Stimulated activated effector memory CD8-positive, alpha-beta T cell treated with anti-CD3 and anti-CD28 coated beads, Interleukin-12 subunit alpha, Interleukin-12 subunit beta, amount 100 ng/mL, for 72 hours (primary cell): ENCODE data around the gene ECI1.
"Not testable (repeated sequence)": the region's sequence is repeated elsewhere in the genome, so short reads cannot be mapped to it uniquely, and the experiment has no call there.

Experiments
- ATAC-seq: fragments of 150-1000 bp; cut with Tn5 transposase; 2 replicates; pipeline ENCODE4 v1.10.0; 2021
- DNase-seq, 2 donors: peaks; one replicate each; pipeline ENCODE4 v3.0.0; 2021 to 2022; ENCODE audit warnings: low spot score in 2 of 2
- H3K27ac Mint-ChIP-seq: one replicate; pipeline ENCODE4 v1.8.0; 2022; ENCODE audit warnings: mild to moderate bottlenecking, mixed read lengths
- H3K36me3 Mint-ChIP-seq: one replicate; pipeline ENCODE4 v1.8.0; 2022; ENCODE audit warnings: mild to moderate bottlenecking, mixed read lengths
- H3K4me1 Mint-ChIP-seq: one replicate; pipeline ENCODE4 v1.8.0; 2022; ENCODE audit warnings: mixed read lengths
- H3K4me3 Mint-ChIP-seq: one replicate; pipeline ENCODE4 v1.8.0; 2022; ENCODE audit warnings: mild to moderate bottlenecking, mixed read lengths
- H3K9me3 Mint-ChIP-seq: one replicate; pipeline ENCODE4 v1.8.0; 2022; ENCODE audit warnings: mixed read lengths

The ECI1 gene

GRCh38 chr16:2244926-2245795 is 6.2 kb downstream of the ECI1 start:
- peaks cover 51% of the 10 kb centered on the region for H3K36me3 Mint-ChIP-seq
- no peaks in the 10 kb centered on the region for H3K9me3 Mint-ChIP-seq
- no peak for ATAC-seq
- H3K4me3 Mint-ChIP-seq: no peak overlapping the region
- H3K27ac Mint-ChIP-seq: no peak overlapping the region
- no peak for DNase-seq
- no peaks in the 10 kb centered on the region for H3K4me1 Mint-ChIP-seq

- Mint-ChIP-seq H3K9me3 (no peaks in the 10 kb centered on the region), H3K27ac (no peak overlapping the region), H3K36me3 (peaks cover 54% of the 10 kb centered on the region), H3K4me1 (no peaks in the 10 kb centered on the region), H3K4me3 (no peak overlapping the region)
- DNase-seq: no peak
- ATAC-seq: no peak
Measured at GRCh38 chr16:2244301-2244700, 7.1 kb downstream of the ECI1 start.

DNA sequence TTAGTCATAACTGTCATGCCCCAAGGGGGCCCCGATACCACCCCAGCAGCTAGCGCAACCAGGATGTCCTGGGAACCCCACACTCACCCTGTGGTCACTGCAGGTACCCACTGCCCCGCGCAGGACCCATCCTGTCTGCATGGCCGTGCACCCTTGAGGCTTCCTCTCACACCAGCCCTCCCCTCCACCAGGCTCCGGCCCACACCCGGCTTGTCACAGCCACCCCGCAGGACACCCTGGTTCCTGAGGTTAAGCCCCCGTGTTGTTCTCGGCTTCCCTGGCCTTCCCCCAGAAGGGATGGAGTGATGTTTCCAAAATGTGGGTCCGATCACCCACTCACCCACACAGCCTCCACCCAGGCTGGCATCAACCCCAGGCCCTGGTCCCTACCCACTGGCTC is 7.6 kb downstream of the ECI1 start:
- Mint-ChIP-seq H3K27ac (no peak overlapping the region), H3K9me3 (no peaks in the 10 kb centered on the region), H3K4me1 (no peaks in the 10 kb centered on the region), H3K4me3 (no peak overlapping the region), H3K36me3 (peaks cover 48% of the 10 kb centered on the region)
- no peak for DNase-seq
- no peak for ATAC-seq

- Mint-ChIP-seq H3K27ac (no peak overlapping the region), H3K9me3 (no peaks in the 10 kb centered on the region), H3K4me3 (no peak overlapping the region), H3K4me1 (no peaks in the 10 kb centered on the region), H3K36me3 (peaks cover 45% of the 10 kb centered on the region)
- DNase-seq: no peak
- no peak for ATAC-seq
Measured at GRCh38 chr16:2243031-2243528, 8.3 kb downstream of the ECI1 start.

- DNase-seq: no peak
- ATAC-seq: no peak
- H3K4me3 Mint-ChIP-seq: no peak overlapping the region
- no peaks in the 10 kb centered on the region for H3K9me3 Mint-ChIP-seq
- H3K27ac Mint-ChIP-seq: peak overlapping the region; percentile 26
- no peaks in the 10 kb centered on the region for H3K4me1 Mint-ChIP-seq
- H3K36me3 Mint-ChIP-seq: peaks cover 40% of the 10 kb centered on the region
Measured at GRCh38 chr16:2242598-2242997, 8.8 kb downstream of the ECI1 start.

DNA sequence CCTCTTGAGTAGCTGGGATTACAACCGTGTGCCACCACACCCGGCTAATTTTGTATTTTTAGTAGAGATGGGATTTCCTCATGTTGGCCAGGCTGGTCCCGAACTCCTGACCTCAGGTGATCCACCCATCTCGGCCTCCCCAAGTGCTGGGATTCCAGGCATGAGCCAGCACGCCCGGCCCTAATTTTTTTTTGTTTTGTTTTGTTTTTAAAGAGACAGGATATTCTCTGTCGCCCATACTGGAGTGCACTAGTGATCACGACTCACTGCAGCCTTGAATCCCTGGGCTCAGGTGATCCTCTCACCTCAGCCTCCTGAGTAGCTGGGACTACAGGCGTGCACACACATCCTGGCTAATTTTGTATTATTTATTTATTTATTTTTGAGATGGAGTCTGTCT is 11.1 kb downstream of the ECI1 start:
- not testable (repeated sequence) for ATAC-seq, H3K9me3 Mint-ChIP-seq, DNase-seq, H3K4me3 Mint-ChIP-seq, H3K4me1 Mint-ChIP-seq, H3K27ac Mint-ChIP-seq
- H3K36me3 Mint-ChIP-seq: peaks cover 25% of the 10 kb centered on the region

- ATAC-seq (no peak), DNase-seq (no peak)
- Mint-ChIP-seq H3K9me3 (no peaks in the 10 kb centered on the region), H3K27ac (no peak overlapping the region), H3K4me3 (no peak overlapping the region), H3K4me1 (no peaks in the 10 kb centered on the region), H3K36me3 (peaks cover 28% of the 10 kb centered on the region)
Measured at GRCh38 chr16:2238838-2239675, 12.3 kb downstream of the ECI1 start.

DNA sequence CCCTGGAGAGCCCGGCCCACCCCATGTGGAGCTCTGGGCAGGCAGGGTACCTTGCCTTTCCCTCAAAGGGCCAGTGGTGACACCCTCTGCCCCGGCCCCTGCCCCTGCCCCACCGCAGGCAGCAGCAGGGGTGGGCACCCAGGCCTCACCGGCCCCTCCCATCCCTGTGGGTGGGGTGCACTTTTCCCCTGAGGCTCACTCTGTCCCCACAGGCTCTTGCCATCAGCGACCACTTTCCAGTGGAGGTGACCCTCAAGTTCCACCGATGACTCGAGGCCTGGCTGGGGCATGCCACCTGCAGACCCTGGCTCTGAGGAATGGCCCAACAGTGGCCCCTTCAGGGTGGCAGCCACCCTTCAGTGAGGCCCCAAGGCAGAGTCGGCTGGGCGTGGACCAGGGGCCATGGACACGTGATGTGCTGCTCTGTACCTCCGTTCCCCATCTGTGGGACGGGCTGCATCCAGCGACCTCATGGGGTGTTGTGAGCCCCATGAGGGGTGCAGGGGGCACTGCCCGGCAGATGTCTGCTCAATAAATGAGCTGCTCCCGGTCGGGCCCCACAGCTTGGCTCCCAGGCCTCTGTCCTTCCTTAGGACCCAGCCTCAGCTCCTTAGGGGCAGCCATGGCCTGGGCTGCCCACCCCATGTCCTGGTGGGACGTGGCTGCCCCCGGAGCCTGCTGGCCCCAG is 13.1 kb downstream of the ECI1 start:
- no peak overlapping the region for H3K4me3 Mint-ChIP-seq
- DNase-seq: no peak
- peaks cover 34% of the 10 kb centered on the region for H3K36me3 Mint-ChIP-seq
- H3K9me3 Mint-ChIP-seq: no peaks in the 10 kb centered on the region
- no peak overlapping the region for H3K27ac Mint-ChIP-seq
- H3K4me1 Mint-ChIP-seq: no peaks in the 10 kb centered on the region
- no peak for ATAC-seq

- ATAC-seq: no peak
- Mint-ChIP-seq H3K36me3 (peaks cover 34% of the 10 kb centered on the region), H3K4me1 (no peaks in the 10 kb centered on the region), H3K27ac (no peak overlapping the region), H3K4me3 (no peak overlapping the region), H3K9me3 (no peaks in the 10 kb centered on the region)
- no peak for DNase-seq
Measured at GRCh38 chr16:2237493-2238149, 13.8 kb downstream of the ECI1 start.

DNA sequence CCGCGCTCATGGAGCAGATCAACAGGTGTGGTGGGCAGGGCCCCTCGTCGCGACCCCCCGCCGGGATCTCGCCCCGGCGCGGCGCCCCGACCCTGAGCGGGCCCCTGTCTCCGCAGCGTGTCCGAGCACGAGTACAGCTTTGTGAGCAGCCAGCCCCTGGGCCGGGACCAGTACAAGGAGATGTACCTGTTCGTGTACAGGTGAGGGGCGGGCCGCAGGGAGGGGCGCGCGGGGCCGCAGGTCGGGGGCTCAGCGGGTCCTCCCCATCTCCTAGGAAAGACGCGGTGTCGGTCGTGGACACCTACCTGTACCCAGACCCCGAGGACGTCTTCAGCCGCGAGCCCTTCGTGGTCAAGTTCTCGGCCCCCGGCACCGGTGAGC is 14.3 kb downstream of the ECI1 start:
- Mint-ChIP-seq H3K4me1 (no peaks in the 10 kb centered on the region), H3K9me3 (no peaks in the 10 kb centered on the region)

GRCh38 chr16:2236337-2237101 is 14.9 kb downstream of the ECI1 start, which contains the start of gene DNASE1L2:
TSS of gene DNASE1L2 (plus strand) at chr16:2236444. CDS start at chr16:2236817, 373 bp downstream.
- Mint-ChIP-seq H3K27ac (no peak within 1 kb of the TSS), H3K4me1 (no peaks in the 10 kb centered on the region), H3K9me3 (no peaks in the 10 kb centered on the region), H3K36me3 (peaks cover 27% of the 10 kb centered on the region), H3K4me3 (no peak within 1 kb of the TSS)
- DNase-seq: no peak
- no peak for ATAC-seq

More for the DNA sequence above, 14.3 kb downstream of the ECI1 start:
- DNase-seq: no peak
- ATAC-seq: no peak
- H3K36me3 Mint-ChIP-seq: peaks cover 28% of the 10 kb centered on the region
- no peak overlapping the region for H3K27ac Mint-ChIP-seq
- H3K4me3 Mint-ChIP-seq: no peak overlapping the region

DNA sequence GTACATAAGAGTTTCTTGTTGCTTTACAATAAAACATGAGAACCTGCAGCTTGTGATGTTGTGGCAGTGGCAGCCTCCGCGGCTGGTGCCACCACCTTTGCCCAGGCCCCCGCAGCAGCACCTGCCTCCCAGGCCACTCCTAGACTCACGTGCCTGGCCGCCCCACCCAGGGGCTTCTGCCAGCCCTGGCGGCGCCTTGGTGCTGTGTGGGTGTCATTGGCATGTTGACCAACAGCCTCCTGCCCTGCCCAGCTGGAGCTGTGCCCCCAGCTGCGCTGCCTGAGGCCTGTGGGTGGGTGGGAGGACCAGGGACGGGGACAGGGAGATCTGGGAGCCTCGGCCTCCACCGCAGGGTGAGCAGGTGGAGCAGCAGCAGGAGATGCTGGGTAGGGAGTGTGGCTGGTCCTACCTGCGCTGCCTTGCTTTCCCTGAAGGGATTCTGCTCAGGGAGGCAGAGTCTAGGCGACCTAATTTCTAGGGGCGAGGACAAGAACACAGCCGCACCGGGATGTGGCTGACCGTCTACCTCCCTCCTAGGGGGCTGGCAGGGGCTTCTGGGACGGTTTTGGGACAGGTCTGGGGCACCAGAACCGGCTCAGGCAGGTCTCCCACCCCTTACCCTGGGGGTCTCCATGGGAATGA is 15.6 kb downstream of the ECI1 start:
- Mint-ChIP-seq H3K36me3 (peaks cover 24% of the 10 kb centered on the region), H3K4me3 (no peak overlapping the region), H3K9me3 (no peaks in the 10 kb centered on the region), H3K27ac (no peak overlapping the region), H3K4me1 (no peaks in the 10 kb centered on the region)
- ATAC-seq (peak; percentile 3), DNase-seq (no peak)

DNA sequence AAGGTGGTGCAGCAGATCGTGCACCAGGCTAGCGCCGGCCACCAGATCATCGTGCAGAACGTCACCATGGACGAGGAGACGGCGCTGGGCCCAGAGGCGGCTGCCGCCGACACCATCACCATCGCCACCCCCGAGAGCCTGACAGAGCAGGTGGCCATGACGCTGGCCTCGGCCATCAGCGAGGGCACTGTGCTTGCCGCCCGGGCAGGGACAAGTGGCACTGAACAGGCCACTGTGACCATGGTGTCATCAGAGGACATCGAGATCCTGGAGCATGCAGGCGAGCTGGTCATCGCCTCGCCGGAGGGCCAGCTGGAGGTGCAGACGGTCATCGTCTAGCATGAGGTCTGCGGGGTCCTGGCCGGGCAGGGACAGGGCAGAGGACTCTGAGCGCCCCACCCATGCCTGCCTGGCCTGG is 16.1 kb downstream of the ECI1 start:
- Mint-ChIP-seq H3K4me1 (no peaks in the 10 kb centered on the region), H3K36me3 (peaks cover 24% of the 10 kb centered on the region), H3K9me3 (no peaks in the 10 kb centered on the region), H3K4me3 (no peak overlapping the region), H3K27ac (no peak overlapping the region)
- ATAC-seq (peak; percentile 2), DNase-seq (no peak)

GRCh38 chr16:2234813-2235170 is 16.6 kb downstream of the ECI1 start:
- H3K4me3 Mint-ChIP-seq: no peak overlapping the region
- ATAC-seq (no peak), DNase-seq (no peak)
- no peak overlapping the region for H3K27ac Mint-ChIP-seq
- H3K36me3 Mint-ChIP-seq: peaks cover 20% of the 10 kb centered on the region
- no peaks in the 10 kb centered on the region for H3K9me3 Mint-ChIP-seq
- H3K4me1 Mint-ChIP-seq: no peaks in the 10 kb centered on the region
